Smooth muscle cell (in vitro differentiated cells): Measurements from ENCODE around the gene KCTD17. TPM values are rescaled to one million over a fixed set of nuclear protein-coding genes. Genes with fewer than 3 reads are reported as not detected.

ENCODE experiments used
- DNase-seq: peaks from one replicate; lab custom pipeline; 2025; ENCODE audit not compliant: unreplicated experiment; lab: John Stamatoyannopoulos, UW
- H2AFZ ChIP-seq: fragments of 200-600 bp; sonication (generic); 2 replicates; pipeline ENCODE4 v1.6.0; 2016; ENCODE audit warnings: antibody characterized with exemption, low read depth, mild to moderate bottlenecking
- H3F3A ChIP-seq: fragments of 200-600 bp; sonication (generic); 2 replicates; pipeline ENCODE4 v1.6.0; 2017; ENCODE audit warnings: antibody characterized with exemption, low read depth
- H3K27ac ChIP-seq: fragments of 200-600 bp; sonication (generic); 2 replicates; pipeline ENCODE4 v1.5.1; 2016; ENCODE audit warnings: low read depth, mild to moderate bottlenecking
- H3K27me3 ChIP-seq: fragments of 200-600 bp; sonication (generic); 2 replicates; pipeline ENCODE4 v1.6.1; 2016; ENCODE audit warnings: low read depth, mild to moderate bottlenecking
- H3K36me3 ChIP-seq: fragments of 200-600 bp; sonication (generic); 2 replicates; pipeline ENCODE4 v1.5.1; 2016; ENCODE audit warnings: low read depth
- H3K4me1 ChIP-seq: fragments of 200-600 bp; sonication (generic); 2 replicates; pipeline ENCODE4 v1.5.1; 2016; ENCODE audit warnings: low read depth
- H3K4me2 ChIP-seq: fragments of 200-600 bp; sonication (generic); 2 replicates; pipeline ENCODE4 v1.6.0; 2016; ENCODE audit warnings: mild to moderate bottlenecking
- H3K4me3 ChIP-seq: fragments of 200-600 bp; sonication (generic); 2 replicates; pipeline ENCODE4 v1.5.1; 2016; ENCODE audit warnings: mild to moderate bottlenecking
- H3K79me2 ChIP-seq: fragments of 200-600 bp; sonication (generic); 2 replicates; pipeline ENCODE4 v1.6.0; 2016; ENCODE audit warnings: low read depth, mild to moderate bottlenecking
- H3K9ac ChIP-seq: fragments of 200-600 bp; sonication (generic); 2 replicates; pipeline ENCODE4 v1.6.0; 2016; ENCODE audit warnings: low read depth
- H3K9me3 ChIP-seq: fragments of 200-600 bp; sonication (generic); replicated peaks from 2 replicates; pipeline ENCODE4 v1.5.1; 2016; ENCODE audit warnings: low read depth
- H4K20me1 ChIP-seq: fragments of 200-600 bp; sonication (generic); 2 replicates; pipeline ENCODE4 v1.6.0; 2016; ENCODE audit warnings: low read depth
- WGBS: methylation state at CpG from one replicate; pipeline ENCODE4 v1.1.7; 2016; ENCODE audit warnings: low lambda C conversion rate; 5-methylcytosine and 5-hydroxymethylcytosine counted together
- polyA plus RNA-seq: library from polyadenylated mRNA; unstranded; fragments of >200 nt; fragmentation: Nextera tagmentation; extraction: Ambion mirVana; gene quantifications from 2 replicates; pipeline ENCODE4 v1.2.1, GENCODE V29; 2016
- total RNA-seq: library from RNA; depleted of rRNA; stranded (reverse); fragments of >200 nt; gene quantifications from 2 replicates; pipeline ENCODE4 v1.2.3, GENCODE V29; 2014
- TF ChIP-seq, protein P1 (sequence below): fragments of 200-600 bp; sonication (generic); IDR thresholded peaks from 2 replicates; pipeline ENCODE4 v1.5.1; 2017; ENCODE audit warnings: borderline replicate concordance, mild to moderate bottlenecking, antibody characterized with exemption; ENCODE audit not compliant: insufficient read depth, poor library complexity, severe bottlenecking

The KCTD17 gene
- total and polyA plus RNA-seq, 2 experiments from 2014 or later: 20.0 to 36.9 TPM

DNA sequence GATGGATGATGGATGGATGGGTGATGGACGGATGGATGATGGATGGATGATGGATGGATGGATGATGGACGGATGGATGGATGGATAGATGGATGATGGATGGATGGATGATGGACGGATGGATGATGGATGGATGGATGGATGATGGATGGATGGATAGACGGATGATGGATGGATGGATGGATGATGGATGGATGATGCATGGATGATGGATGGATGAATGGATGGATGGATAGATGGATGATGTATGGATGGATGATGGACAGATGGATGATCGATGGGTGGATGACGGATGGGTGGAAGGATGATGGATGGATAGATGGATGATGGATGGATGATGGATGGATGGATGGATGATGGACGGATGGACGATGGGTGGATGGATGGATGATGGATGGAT lies 21.1 kb downstream of the KCTD17 start:
- Histone ChIP-seq H3K9me3 (no peaks in the 10 kb centered on the region), H3K36me3 (no peaks in the 10 kb centered on the region), H3K4me1 (no peaks in the 10 kb centered on the region), H3K79me2 (no peaks in the 10 kb centered on the region), H3K9ac (no peak overlapping the region), H3K27ac (no peak overlapping the region), H3K4me2 (no peak overlapping the region), H3K27me3 (peaks cover 70% of the 10 kb centered on the region), H4K20me1 (no peaks in the 10 kb centered on the region), H2AFZ (no peak overlapping the region), H3K4me3 (no peak overlapping the region), H3F3A (no peaks in the 10 kb centered on the region)
- DNase-seq: no peak
- TF ChIP-seq, protein P1, sequence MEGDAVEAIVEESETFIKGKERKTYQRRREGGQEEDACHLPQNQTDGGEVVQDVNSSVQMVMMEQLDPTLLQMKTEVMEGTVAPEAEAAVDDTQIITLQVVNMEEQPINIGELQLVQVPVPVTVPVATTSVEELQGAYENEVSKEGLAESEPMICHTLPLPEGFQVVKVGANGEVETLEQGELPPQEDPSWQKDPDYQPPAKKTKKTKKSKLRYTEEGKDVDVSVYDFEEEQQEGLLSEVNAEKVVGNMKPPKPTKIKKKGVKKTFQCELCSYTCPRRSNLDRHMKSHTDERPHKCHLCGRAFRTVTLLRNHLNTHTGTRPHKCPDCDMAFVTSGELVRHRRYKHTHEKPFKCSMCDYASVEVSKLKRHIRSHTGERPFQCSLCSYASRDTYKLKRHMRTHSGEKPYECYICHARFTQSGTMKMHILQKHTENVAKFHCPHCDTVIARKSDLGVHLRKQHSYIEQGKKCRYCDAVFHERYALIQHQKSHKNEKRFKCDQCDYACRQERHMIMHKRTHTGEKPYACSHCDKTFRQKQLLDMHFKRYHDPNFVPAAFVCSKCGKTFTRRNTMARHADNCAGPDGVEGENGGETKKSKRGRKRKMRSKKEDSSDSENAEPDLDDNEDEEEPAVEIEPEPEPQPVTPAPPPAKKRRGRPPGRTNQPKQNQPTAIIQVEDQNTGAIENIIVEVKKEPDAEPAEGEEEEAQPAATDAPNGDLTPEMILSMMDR: no peak
- WGBS: 96% methylated on average over 8 of the region's 8 CpGs

DNA sequence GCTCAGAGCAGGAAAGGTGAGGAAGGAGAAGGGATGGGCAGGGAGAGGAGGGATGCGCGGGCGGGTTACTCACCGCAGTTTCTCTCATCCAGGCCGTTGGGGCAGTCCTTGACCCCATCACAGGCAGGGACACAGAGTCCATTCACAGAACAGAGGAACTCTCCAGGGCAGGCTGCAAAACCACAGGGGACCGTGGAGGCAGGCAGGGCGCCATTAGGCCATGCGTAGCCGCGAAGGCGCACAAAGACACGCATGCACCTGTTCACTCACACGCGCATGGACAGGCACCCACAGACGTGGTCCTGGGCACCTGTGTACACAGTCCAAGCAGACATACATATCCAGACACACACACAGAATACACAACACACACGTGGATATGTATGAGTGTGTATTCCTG lies 23.0 kb downstream of the KCTD17 start:
- 92% methylated on average over 16 of the region's 16 CpGs for WGBS
- Histone ChIP-seq H3K36me3 (no peaks in the 10 kb centered on the region), H3K27ac (no peak overlapping the region), H2AFZ (no peak overlapping the region), H4K20me1 (no peaks in the 10 kb centered on the region), H3K9ac (no peak overlapping the region), H3F3A (no peaks in the 10 kb centered on the region), H3K9me3 (no peaks in the 10 kb centered on the region), H3K79me2 (no peaks in the 10 kb centered on the region), H3K4me1 (no peaks in the 10 kb centered on the region), H3K4me3 (no peak overlapping the region), H3K4me2 (no peak overlapping the region), H3K27me3 (peaks cover 52% of the 10 kb centered on the region)
- no peak for DNase-seq
- TF ChIP-seq, protein P1: no peak

DNA sequence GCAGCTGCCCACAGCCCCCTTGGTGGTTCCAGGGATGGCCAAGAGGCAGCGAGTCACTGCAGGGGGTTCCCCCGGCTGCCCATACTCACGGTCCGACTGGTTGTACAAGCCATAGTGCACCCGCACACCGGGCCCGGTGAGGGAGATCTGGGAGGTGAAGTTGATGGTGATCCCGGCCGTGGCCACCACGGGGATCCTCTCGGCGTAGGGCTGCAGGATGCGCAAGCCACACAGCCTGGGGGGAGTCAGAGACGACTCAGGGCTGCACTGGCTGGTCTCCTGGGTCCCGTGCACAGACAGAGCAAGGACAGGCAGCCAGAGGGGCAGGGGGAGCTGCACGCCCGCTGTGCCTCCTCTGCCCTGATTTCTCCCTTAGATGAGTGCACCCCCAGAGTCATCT lies 23.5 kb downstream of the KCTD17 start:
- TF ChIP-seq, protein P1: no peak
- Histone ChIP-seq H3K4me3 (no peak overlapping the region), H3F3A (no peaks in the 10 kb centered on the region), H2AFZ (no peak overlapping the region), H3K4me2 (no peak overlapping the region), H3K9ac (no peak overlapping the region), H3K9me3 (no peaks in the 10 kb centered on the region), H3K27me3 (peaks cover 47% of the 10 kb centered on the region), H3K79me2 (no peaks in the 10 kb centered on the region), H3K4me1 (no peaks in the 10 kb centered on the region), H3K36me3 (no peaks in the 10 kb centered on the region), H3K27ac (no peak overlapping the region), H4K20me1 (no peaks in the 10 kb centered on the region)
- no peak for DNase-seq
- WGBS: 83% methylated on average over 13 of the region's 17 CpGs

DNA sequence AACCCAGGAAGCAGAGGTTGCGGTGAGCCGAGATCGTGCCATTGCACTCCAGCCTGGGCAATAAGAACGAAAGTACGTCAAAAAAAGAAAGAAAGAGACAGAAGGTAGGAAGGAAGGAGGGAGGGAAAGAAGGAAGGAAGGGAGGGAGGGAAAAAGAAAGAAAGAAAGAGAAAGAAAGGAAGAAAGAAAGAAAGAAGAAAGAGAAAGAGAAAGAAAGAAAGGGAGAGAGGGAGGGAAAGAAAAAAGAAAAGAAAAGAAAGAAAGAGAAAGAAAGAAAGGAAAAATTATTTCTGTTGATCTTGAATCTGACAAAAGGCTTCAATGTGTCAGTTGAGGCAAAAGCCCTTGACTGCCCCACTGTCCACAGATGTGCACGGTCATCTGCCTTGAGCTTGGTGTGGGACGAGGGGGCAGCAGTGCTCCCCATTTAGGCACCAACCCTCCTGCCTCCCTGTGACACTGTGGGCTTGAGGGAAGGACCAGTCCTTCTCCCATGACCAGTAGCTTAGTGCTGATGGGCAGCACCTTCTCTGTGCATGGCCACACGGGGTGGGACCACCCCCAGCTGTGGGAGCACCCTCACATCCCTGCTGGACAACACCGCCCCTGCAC lies 24.4 kb downstream of the KCTD17 start:
- Histone ChIP-seq H3K4me1 (no peaks in the 10 kb centered on the region), H3K27ac (no peak overlapping the region), H3K9me3 (no peaks in the 10 kb centered on the region), H3K4me3 (no peak overlapping the region), H3K36me3 (no peaks in the 10 kb centered on the region), H4K20me1 (no peaks in the 10 kb centered on the region), H2AFZ (no peak overlapping the region), H3K27me3 (peaks cover 38% of the 10 kb centered on the region), H3F3A (no peaks in the 10 kb centered on the region), H3K79me2 (no peaks in the 10 kb centered on the region), H3K9ac (no peak overlapping the region), H3K4me2 (no peak overlapping the region)
- no peak for DNase-seq
- WGBS: 90% methylated on average over 9 of the region's 9 CpGs
- TF ChIP-seq, protein P1: no peak
